ENCODE measurements around the gene NOSIP. TPM values are rescaled to one million over a fixed set of nuclear protein-coding genes. Genes with fewer than 3 reads are reported as not detected.
A peak's percentile ranks its signal among the peaks of the same experiment; 100 is the strongest.

NOSIP gene
- total and polyA plus RNA-seq, 9 donors = 59.3 to 78.8 (median 67.2) TPM

DNA sequence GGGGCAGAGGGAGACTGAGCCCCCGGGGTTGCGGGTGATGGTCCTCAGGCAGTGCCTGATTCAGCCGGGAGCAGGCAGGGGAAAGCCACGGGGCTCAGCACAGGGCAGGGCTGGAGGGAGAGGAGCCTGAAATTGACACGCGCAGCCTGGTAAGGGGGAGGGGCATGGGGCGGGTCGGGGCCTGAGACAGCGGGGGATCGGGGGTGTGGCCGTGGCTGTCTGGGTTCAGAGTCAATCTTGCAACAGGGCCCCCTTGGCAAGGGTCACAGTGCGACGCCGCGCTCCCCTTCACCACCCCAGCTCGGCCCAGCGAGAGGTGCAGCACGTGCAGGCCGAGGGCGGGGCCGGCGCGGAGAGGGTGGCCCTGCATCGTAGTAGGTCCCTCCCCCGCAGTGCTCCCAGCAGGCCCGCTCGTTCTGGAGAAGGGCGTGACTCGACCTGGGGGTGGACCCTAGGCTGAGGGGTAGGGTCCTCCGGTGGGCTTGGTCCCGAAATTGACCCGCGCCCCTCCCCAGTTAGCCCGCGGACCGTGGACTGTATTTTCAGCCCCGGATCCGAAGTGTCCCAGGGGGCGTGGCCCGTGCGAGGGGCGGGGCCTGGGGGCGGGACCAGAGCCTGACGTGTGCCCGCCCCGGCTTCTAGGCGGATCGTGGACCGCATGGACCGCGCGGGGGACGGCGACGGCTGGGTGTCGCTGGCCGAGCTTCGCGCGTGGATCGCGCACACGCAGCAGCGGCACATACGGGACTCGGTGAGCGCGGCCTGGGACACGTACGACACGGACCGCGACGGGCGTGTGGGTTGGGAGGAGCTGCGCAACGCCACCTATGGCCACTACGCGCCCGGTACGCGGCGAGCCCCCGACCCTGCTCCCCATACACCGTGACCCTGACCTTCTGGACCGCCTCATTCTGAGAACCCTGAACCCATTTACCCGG, 46.5 kb downstream of the NOSIP start:
- H3K4me3 ChIP-seq (ENCODE audit: low read length) = peak overlapping the region; percentile 68
- no peaks in the 10 kb centered on the region for H3K27me3 ChIP-seq (ENCODE audit: control insufficient read depth, insufficient read depth, low read length)
- peak overlapping the region; percentile 59 for H3K27ac ChIP-seq (ENCODE audit: low read length)
- 4% methylated on average over 76 of the region's 87 CpGs for WGBS (ENCODE audit: insufficient coverage)
- peaks cover 41% of the 10 kb centered on the region for H3K36me3 ChIP-seq (ENCODE audit: control insufficient read depth, insufficient read depth, low read length)
- peaks cover 12% of the 10 kb centered on the region for H3K4me1 ChIP-seq (ENCODE audit: control insufficient read depth, insufficient read depth, low read length)
- peak; percentile 79 for DNase-seq
- H3K9me3 ChIP-seq (replicated peaks; ENCODE audit: control insufficient read depth, low read depth, low read length) = no peaks in the 10 kb centered on the region

DNA sequence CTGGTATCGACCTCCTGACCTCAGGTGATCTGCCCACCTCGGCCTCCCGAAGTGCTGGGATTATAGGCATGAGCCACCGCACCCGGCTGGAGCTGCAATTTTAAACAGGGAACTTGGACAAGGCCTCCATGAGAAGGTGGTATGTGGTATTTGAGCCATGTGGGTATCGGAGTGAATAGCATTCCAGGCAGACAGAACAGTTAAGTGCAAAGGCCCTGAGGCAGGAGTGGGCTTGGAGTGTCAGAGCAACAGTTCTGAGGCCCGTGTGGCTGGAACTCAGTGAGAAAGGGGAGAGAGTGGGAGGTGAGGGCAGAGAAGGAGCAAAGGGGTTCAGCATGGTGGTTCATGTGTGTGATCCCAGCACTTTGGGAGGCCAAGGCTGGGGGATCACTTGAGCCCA, 49.6 kb downstream of the NOSIP start:
- Histone ChIP-seq H3K4me3 (ENCODE audit: low read length) (no peak overlapping the region), H3K9me3 (replicated peaks; ENCODE audit: control insufficient read depth, low read depth, low read length) (no peaks in the 10 kb centered on the region), H3K4me1 (ENCODE audit: control insufficient read depth, insufficient read depth, low read length) (peaks cover 22% of the 10 kb centered on the region), H3K27me3 (ENCODE audit: control insufficient read depth, insufficient read depth, low read length) (no peaks in the 10 kb centered on the region), H3K27ac (ENCODE audit: low read length) (no peak overlapping the region), H3K36me3 (ENCODE audit: control insufficient read depth, insufficient read depth, low read length) (peaks cover 32% of the 10 kb centered on the region)
- DNase-seq = no peak
- WGBS (ENCODE audit: insufficient coverage) = 93% methylated on average over 7 of the region's 7 CpGs

DNA sequence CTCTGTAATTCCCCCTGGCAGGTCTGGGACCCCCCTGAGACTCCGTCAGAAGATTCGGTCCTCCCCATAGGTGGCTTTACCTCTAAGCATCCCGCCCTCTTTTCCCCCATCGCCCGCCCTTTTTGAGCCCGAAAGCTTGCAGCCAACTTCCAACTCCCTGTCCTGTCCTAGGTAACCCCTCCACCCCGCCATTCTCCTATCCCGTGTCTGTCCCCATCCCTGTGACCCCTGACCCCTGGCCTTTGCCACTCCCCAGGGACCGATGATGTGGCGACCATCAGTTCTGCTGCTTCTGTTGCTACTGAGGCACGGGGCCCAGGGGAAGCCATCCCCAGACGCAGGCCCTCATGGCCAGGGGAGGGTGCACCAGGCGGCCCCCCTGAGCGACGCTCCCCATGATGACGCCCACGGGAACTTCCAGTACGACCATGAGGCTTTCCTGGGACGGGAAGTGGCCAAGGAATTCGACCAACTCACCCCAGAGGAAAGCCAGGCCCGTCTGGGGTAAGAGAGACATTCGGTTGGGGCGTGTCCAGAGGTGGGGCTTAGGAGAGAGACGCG, 52.1 kb downstream of the NOSIP start:
- peak; percentile 55 for DNase-seq
- Histone ChIP-seq H3K9me3 (replicated peaks; ENCODE audit: control insufficient read depth, low read depth, low read length) (no peaks in the 10 kb centered on the region), H3K36me3 (ENCODE audit: control insufficient read depth, insufficient read depth, low read length) (peaks cover 44% of the 10 kb centered on the region), H3K4me3 (ENCODE audit: low read length) (peak overlapping the region; percentile 46), H3K4me1 (ENCODE audit: control insufficient read depth, insufficient read depth, low read length) (peaks cover 15% of the 10 kb centered on the region), H3K27me3 (ENCODE audit: control insufficient read depth, insufficient read depth, low read length) (no peaks in the 10 kb centered on the region), H3K27ac (ENCODE audit: low read length) (peak overlapping the region; percentile 62)
- WGBS (ENCODE audit: insufficient coverage) = 28% methylated on average over 18 of the region's 25 CpGs

DNA sequence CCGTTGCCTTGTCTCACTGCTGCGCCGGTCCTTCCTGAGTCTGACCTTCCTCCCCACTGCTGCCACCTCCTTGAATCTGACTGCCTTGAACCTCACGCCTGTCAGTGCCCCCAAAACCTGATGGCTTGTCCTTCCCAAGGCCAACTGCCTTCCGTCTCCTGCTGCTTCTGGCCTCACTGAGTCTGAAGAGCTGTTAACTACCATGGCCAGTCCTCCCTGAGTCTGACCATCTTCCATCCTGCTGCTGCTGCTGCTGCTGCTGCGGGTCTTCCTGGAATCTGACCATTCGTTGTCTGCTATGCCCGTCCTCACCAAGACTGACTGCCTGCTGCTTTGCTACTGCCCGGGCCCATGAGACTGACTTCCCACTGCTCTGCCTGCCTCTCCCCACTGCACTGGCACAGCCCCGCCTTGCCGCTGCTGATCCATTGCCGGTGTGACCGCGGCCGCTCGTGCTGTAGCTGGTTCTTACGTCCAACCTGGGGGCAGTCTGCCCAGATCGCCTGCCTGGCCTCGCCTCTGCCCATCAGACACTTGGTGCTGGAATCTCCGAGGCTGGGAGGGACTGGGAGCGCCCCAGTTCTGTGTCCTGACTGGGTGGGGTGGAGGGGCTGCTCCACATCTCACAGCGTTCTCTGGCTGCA, 55.4 kb downstream of the NOSIP start:
- DNase-seq = no peak
- H3K4me1 ChIP-seq (ENCODE audit: control insufficient read depth, insufficient read depth, low read length) = peaks cover 9% of the 10 kb centered on the region
- H3K36me3 ChIP-seq (ENCODE audit: control insufficient read depth, insufficient read depth, low read length) = peaks cover 45% of the 10 kb centered on the region
- H3K27me3 ChIP-seq (ENCODE audit: control insufficient read depth, insufficient read depth, low read length) = no peaks in the 10 kb centered on the region
- H3K4me3 ChIP-seq (ENCODE audit: low read length) = no peak overlapping the region
- no peaks in the 10 kb centered on the region for H3K9me3 ChIP-seq (replicated peaks; ENCODE audit: control insufficient read depth, low read depth, low read length)
- WGBS (ENCODE audit: insufficient coverage) = 86% methylated on average over 22 of the region's 22 CpGs
- no peak overlapping the region for H3K27ac ChIP-seq (ENCODE audit: low read length)

DNA sequence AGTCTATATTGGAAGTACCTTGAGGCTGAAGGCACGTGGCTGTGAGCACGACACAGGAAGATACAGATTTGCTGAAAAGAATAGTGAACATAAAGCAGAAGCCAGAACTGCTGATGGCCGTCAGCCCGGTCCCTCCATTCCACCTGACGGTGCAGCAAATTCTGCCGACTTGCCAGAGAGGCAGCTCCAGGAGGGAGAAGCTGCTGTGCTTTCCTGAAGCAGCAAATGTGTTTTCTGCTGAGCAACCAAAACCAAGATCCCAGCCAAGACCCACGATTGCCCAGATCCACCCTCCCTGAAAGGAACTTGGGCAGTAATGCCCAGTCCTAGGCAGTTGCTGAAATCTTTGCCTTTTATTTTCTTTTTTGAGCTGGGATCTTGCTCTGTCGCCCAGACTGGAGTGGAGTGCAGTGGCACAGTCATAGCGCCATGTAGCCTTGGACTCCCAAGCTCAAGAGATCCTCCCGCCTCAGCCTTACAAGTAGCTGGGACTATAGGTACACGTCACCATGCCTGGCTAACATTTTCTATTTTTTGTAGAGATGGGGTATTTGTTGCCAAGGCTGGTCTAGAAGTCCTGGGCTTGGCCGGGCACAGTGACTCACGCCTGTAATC, 59.5 kb downstream of the NOSIP start:
- H3K4me3 ChIP-seq (ENCODE audit: low read length) = no peak overlapping the region
- H3K27me3 ChIP-seq (ENCODE audit: control insufficient read depth, insufficient read depth, low read length) = no peaks in the 10 kb centered on the region
- 77% methylated on average over 11 of the region's 13 CpGs for WGBS (ENCODE audit: insufficient coverage)
- peaks cover under 1% of the 10 kb centered on the region for H3K4me1 ChIP-seq (ENCODE audit: control insufficient read depth, insufficient read depth, low read length)
- peaks cover 39% of the 10 kb centered on the region for H3K36me3 ChIP-seq (ENCODE audit: control insufficient read depth, insufficient read depth, low read length)
- DNase-seq = peak; percentile 83
- no peak overlapping the region for H3K27ac ChIP-seq (ENCODE audit: low read length)
- no peaks in the 10 kb centered on the region for H3K9me3 ChIP-seq (replicated peaks; ENCODE audit: control insufficient read depth, low read depth, low read length)

DNA sequence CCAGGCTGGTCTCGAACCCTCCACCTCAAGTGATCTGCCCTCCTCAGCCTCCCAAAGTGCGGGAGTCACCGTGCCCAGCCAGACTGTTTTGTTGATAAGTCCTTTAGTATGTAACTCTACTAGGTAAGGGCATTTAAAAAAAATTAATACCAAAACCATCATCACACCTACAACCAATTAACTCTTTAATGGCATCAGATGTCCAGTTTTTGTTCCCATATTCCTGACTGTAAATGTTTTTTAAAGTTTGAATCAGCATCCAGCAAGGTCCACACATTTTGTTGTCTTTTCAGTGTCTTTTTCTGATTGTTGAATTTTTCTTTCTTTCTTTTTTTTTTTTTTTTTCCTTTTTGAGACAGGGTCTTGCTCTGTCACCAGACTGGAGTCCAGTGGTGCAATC, 62.3 kb downstream of the NOSIP start:
- Histone ChIP-seq H3K27me3 (ENCODE audit: control insufficient read depth, insufficient read depth, low read length) (no peaks in the 10 kb centered on the region), H3K4me3 (ENCODE audit: low read length) (no peak overlapping the region), H3K36me3 (ENCODE audit: control insufficient read depth, insufficient read depth, low read length) (peaks cover 37% of the 10 kb centered on the region), H3K4me1 (ENCODE audit: control insufficient read depth, insufficient read depth, low read length) (peaks cover 17% of the 10 kb centered on the region), H3K27ac (ENCODE audit: low read length) (no peak overlapping the region), H3K9me3 (replicated peaks; ENCODE audit: control insufficient read depth, low read depth, low read length) (no peaks in the 10 kb centered on the region)
- DNase-seq = no peak
- WGBS (ENCODE audit: insufficient coverage) = no CpG with 5 or more reads among the region's 3 CpGs

DNA sequence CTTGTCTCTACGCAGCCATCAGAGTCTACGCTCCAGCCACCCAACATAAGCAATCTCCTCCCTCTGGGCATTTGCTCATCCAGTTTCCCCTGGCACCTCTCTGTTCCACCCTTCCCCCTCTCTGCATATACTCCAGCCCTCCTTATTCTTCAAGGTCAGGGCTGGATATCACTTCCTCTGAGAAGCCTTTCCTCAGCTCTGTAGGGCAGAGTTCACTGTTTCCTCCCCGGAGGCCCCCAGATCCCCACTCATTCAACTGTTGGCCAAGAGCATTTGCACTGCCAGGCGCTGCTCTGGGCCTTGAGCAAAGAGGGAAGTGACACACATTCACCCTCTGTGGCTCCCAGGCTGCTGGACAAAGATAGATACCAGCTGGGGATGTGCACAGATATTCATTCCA, 64.6 kb downstream of the NOSIP start:
- Histone ChIP-seq H3K9me3 (replicated peaks; ENCODE audit: control insufficient read depth, low read depth, low read length) (no peaks in the 10 kb centered on the region), H3K27ac (ENCODE audit: low read length) (no peak overlapping the region), H3K4me1 (ENCODE audit: control insufficient read depth, insufficient read depth, low read length) (peaks cover 26% of the 10 kb centered on the region), H3K27me3 (ENCODE audit: control insufficient read depth, insufficient read depth, low read length) (no peaks in the 10 kb centered on the region), H3K36me3 (ENCODE audit: control insufficient read depth, insufficient read depth, low read length) (peaks cover 25% of the 10 kb centered on the region), H3K4me3 (ENCODE audit: low read length) (no peak overlapping the region)
- 96% methylated on average over 3 of the region's 4 CpGs for WGBS (ENCODE audit: insufficient coverage)
- peak; percentile 82 for DNase-seq

DNA sequence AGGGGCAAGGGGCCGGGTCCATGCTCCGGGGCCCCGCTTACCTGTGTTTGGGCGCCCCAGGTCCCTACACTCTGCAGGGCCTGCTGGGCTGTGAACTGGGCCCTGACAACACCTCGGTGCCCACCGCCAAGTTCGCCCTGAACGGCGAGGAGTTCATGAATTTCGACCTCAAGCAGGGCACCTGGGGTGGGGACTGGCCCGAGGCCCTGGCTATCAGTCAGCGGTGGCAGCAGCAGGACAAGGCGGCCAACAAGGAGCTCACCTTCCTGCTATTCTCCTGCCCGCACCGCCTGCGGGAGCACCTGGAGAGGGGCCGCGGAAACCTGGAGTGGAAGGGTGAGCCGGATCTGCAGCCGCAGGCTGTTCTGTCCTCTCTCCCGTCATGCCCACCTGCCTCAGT, 66.2 kb downstream of the NOSIP start:
- Histone ChIP-seq H3K4me1 (ENCODE audit: control insufficient read depth, insufficient read depth, low read length) (peaks cover 26% of the 10 kb centered on the region), H3K27ac (ENCODE audit: low read length) (no peak overlapping the region), H3K9me3 (replicated peaks; ENCODE audit: control insufficient read depth, low read depth, low read length) (no peaks in the 10 kb centered on the region)

DNA sequence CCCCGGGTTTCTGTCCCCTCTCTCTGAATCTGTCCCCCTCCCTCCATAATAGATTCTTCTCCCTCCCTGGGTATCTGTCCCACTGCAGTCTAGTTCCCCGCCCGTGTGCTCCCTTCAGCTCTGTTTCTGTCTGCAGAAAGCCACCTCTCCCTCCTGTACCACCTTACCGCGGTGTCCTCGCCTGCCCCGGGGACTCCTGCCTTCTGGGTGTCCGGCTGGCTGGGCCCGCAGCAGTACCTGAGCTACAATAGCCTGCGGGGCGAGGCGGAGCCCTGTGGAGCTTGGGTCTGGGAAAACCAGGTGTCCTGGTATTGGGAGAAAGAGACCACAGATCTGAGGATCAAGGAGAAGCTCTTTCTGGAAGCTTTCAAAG, 66.6 kb downstream of the NOSIP start:
- H3K27ac ChIP-seq (ENCODE audit: low read length) = peak overlapping the region; percentile 94
- no peak for DNase-seq
- no peaks in the 10 kb centered on the region for H3K9me3 ChIP-seq (replicated peaks; ENCODE audit: control insufficient read depth, low read depth, low read length)
- peaks cover 26% of the 10 kb centered on the region for H3K4me1 ChIP-seq (ENCODE audit: control insufficient read depth, insufficient read depth, low read length)
- H3K27me3 ChIP-seq (ENCODE audit: control insufficient read depth, insufficient read depth, low read length) = no peaks in the 10 kb centered on the region
- peak overlapping the region; percentile 73 for H3K4me3 ChIP-seq (ENCODE audit: low read length)
- peaks cover 20% of the 10 kb centered on the region for H3K36me3 ChIP-seq (ENCODE audit: control insufficient read depth, insufficient read depth, low read length)
- WGBS (ENCODE audit: insufficient coverage) = 32% methylated on average over 8 of the region's 12 CpGs

More for the DNA sequence above, 66.2 kb downstream of the NOSIP start:
- WGBS (ENCODE audit: insufficient coverage) = 71% methylated on average over 20 of the region's 21 CpGs
- peak overlapping the region; percentile 73 for H3K4me3 ChIP-seq (ENCODE audit: low read length)
- no peak for DNase-seq
- H3K36me3 ChIP-seq (ENCODE audit: control insufficient read depth, insufficient read depth, low read length) = peaks cover 20% of the 10 kb centered on the region
- no peaks in the 10 kb centered on the region for H3K27me3 ChIP-seq (ENCODE audit: control insufficient read depth, insufficient read depth, low read length)

Measured in muscle of leg (tissue), 11 donors.